SKM-1 (cell line): ENCODE measurements around the gene LOXL4.

Source experiments
- DNase-seq: peaks from one replicate; lab custom pipeline; 2025; ENCODE audit not compliant: unreplicated experiment; lab: John Stamatoyannopoulos, UW

LOXL4 gene

GRCh38 chr10:98267894-98268693 lies at the start of gene LOXL4:
TSS of gene LOXL4 (minus strand) at chr10:98268194. CDS start at chr10:98263019, 5,175 bp downstream.
- no peak for DNase-seq

DNA sequence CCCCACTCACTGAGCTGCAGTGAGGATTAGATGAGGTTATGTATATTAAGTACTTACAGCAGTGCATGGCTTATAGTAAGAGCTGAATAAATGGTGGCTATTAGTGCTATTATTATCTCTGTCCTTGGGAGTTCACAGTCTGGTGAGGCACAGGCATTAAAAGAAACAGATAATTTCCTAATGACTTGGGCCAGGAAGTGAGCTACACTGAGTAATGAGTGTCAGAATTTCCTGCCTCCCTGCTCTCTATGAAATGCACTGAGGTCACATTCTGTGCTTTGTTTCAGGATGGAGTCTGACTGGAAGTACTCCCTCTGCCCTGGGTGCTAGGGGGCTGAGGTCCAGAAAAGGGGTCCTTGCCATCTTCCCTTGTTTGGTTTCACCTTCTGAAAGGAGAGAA lies 48.7 kb upstream of the LOXL4 start:
- DNase-seq = no peak

DNA sequence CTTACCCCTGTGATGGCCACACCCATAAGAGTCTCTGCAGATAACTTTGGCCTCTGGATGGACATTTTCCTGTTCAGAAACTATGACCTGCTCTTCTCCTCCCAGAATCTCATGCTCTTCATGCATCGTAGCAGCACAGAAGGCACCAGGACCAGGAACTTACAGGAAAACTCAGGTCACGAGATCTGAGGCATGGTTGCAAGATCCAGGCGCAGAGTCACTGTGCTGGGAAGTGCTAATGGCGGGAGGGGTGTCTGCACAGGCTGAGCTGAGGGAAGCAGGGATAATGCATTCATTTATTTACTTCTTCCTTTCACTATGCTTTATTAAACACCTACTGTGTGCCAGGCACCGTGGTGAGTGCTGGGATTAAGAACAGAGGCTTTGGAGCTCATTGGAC lies 48.2 kb upstream of the LOXL4 start:
- DNase-seq = no peak

GRCh38 chr10:98314532-98315284 lies 46.7 kb upstream of the LOXL4 start:
- DNase-seq = no peak

DNA sequence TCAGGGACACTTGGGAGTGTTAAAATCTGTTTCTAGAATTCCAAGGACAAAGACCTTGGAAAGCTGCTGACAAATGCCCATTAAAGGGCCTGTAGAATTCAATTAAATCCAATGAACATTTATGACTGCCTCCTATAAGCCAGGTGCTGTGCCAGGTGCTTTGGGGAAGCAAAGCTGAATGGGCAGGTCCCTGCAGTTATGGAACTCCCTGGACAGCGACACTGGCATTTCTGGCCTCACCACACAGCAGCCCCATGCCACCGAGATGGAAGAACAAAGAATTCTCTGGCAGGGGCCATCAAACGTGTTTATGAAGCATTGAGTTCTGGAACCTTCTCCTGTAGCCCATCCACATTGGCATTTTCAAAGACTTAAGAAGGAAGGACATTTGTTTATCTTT lies 45.6 kb upstream of the LOXL4 start:
- no peak for DNase-seq

GRCh38 chr10:98312822-98313221 lies 44.8 kb upstream of the LOXL4 start:
- DNase-seq = no peak

- no peak for DNase-seq
These were observed 44.4 kb upstream of the LOXL4 start for GRCh38 chr10:98312349-98312748.

- DNase-seq = no peak
These were observed 42.7 kb upstream of the LOXL4 start for GRCh38 chr10:98310701-98311100.

DNA sequence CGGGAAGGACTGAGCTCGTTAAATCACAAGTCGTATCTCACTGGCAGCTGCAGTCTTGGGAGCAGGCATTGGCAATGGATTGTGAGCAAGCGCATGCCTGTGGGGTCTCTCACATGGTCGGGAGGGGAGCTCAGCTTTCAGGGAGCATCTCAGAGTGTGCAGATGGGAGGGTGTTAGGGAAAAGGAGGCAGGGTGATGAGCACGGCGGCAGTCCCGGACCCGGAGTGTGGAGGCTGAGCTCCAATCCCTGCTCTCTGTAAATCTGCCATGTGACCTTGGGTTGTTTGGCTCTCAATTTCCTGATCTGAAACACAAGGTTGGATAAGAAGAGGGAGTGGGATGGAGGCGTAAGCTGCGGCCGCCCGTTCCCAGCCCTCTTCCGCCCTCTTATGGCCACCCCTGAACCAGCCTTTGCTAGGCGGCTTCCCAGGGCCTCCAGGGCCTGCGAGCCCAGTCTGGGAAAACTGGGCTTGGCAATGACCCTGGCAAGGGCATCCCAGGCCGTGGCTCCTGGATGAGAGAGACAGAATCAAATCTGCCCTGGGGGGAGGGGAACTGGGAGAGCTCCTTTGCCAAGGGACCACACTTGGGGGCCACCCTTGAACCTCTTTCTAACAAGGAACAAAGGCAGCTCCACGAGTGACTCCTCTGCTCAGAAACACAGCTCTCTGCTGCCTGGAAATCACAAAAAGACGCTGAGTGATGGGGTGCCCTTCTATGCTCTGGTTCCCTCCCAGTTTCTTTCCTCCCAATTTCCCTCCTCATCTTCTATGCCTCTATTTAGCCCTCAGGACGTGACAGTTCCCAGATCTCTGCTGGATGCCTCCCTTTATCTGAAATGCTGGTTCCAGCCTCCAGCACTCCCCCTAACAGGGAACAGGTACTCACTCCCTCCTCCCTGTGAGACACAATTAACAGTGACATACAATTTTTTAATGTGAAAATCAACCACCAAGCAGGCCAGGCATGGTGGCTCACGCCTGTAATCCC lies 41.7 kb upstream of the LOXL4 start:
- DNase-seq = no peak

- no peak for DNase-seq
These were observed 40.8 kb upstream of the LOXL4 start for GRCh38 chr10:98308669-98309365.

GRCh38 chr10:98307916-98308541 lies 40.0 kb upstream of the LOXL4 start:
- DNase-seq = no peak

DNA sequence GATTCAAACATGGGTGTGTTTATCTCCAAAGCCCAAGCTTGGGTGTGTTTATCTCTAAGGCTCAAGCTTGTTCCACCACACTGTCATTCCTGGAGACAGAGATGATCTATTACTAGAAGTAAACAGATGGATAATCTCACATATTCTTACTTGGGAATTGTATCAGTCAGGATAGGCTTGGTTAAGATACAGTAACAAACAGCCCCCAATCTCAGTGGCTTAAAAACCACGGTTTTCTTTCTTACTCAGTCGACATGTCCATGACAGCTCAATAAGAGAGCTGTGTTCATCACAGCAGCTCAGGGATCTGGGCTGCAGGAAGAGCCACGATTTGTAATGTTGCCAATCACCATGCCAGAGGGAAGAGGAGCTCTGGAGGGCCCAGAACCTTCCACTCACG lies 38.5 kb upstream of the LOXL4 start:
- DNase-seq = no peak

DNA sequence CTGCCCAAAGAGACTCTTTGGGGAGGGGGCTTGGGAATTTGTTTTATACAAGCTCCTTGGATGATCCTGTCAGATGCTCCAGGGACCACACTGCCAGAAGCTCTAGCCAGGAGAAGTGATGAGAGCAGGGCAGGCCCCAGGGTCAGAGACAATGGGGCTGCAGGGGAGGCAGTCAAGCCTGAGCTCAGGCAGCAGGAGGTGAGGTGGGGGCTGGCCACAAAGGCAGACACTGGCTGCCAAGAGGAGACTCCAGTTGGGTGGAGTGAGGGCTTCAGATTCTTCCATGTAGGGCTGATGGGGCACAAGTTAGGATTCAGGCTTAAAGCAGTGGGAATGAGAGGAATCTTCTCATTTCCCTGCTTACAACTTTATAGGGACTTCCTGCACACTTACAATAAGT lies 35.6 kb upstream of the LOXL4 start:
- DNase-seq = no peak

DNA sequence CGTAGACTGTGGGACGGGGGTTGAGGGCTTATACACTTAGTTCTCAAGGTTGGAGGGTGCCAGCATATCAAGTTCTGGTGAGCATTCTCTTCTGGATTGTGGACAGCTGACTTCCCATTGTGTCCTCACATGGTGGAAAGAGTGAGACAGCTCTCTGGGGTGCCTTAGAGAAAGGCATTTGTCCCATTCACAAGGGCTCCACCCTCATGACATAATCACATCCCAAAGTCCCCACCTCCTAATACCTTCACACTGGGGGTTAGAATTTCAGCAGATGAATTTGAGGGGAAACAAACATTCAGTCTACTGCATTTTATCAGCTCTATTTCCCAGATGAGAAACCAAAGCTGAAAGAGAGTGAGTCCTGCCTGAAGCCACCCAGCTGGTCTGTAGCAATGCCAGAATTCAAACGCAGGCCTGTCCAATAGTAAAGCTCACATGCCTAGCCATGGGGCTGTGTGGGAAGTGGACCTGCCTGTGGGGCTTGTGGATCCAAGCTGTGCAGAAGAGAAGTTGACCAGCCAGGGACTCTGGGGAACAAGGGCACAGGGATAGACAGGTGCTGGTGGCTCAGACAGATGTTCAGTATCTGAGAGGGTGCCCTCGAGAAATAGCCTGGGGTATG lies 34.9 kb upstream of the LOXL4 start:
- no peak for DNase-seq

DNA sequence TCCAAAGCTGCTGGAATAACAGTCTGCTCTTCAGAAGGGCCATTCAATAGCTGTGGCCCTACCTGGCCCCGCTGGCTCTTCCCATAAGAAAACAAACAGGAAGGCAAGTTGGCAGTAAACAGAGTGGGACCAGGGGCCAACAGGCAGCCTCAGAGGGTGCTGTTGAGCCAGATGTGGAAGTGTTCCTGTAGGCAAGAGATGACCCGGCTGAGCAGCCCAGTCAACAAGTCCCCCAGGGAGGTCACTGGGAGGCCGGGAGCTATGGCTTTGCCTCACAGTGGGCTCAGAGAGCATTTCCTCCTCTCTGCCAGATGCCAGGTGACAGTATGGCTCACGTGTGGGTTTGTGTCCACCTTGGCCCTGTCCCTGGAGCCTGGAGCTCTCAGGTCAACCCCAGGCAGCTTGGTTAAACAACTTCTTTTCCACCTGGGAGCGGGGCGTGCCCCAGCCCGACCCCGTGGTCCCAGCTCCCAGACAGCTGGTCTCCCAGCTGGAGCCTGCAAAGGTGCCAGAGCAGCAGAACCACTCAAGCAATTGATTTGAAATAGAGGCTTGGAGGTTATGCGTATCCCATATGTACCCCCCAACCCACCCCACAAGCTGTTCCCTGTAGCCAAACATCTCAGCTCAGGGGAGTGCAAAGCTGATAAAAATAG lies 33.8 kb upstream of the LOXL4 start:
- DNase-seq = no peak

GRCh38 chr10:98300526-98301229 lies 32.7 kb upstream of the LOXL4 start:
- DNase-seq = no peak

GRCh38 chr10:98299341-98299740 lies 31.3 kb upstream of the LOXL4 start:
- no peak for DNase-seq

DNA sequence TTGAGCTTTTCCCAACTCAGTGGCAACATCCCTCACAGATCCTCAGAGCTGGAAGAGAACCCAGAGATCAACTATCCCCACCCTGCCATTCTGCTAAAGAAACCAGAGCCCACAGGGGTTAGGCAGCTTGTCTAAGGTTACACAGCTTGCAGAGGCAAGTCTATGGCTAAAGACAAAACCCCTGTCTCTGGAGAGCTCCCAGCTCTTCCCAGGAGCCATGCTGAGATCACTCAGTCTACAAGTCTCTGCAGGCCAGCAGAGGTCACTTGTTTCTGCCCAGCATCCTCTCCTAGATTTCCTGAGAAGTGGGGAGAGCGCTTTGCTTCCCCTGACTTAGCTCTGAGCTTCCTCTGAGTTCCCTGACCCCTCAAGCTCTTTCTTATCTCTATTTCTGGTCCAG lies 28.5 kb upstream of the LOXL4 start:
- DNase-seq = no peak

GRCh38 chr10:98295907-98296306 lies 27.9 kb upstream of the LOXL4 start:
- DNase-seq = no peak
